NCI-H1092 (cell line): Measurements from ENCODE around the gene CAPG.

Source experiments
- DNase-seq: peaks from one replicate; lab custom pipeline; 2025; lab: John Stamatoyannopoulos, UW

Gene CAPG

DNA sequence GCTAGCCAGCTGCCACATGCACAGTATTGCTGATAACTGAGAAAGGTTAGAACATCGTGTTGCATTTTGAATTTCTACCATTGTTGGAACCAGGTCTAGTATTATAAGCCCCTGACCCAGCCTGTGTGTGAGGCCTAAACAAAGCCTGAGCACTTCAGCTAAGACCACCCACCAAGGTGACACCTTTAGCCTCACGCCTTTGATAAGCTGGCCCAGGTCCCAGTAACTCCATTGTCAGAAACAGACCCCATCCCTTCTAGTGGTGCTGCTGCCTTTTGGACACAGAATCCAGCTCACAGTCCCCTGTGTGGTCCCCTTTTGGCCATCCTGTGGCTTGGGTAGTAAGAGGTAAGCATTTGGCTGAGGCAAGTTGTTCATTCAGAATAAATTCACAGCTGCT, 54.0 kb downstream of the CAPG start:
- DNase-seq = no peak

DNA sequence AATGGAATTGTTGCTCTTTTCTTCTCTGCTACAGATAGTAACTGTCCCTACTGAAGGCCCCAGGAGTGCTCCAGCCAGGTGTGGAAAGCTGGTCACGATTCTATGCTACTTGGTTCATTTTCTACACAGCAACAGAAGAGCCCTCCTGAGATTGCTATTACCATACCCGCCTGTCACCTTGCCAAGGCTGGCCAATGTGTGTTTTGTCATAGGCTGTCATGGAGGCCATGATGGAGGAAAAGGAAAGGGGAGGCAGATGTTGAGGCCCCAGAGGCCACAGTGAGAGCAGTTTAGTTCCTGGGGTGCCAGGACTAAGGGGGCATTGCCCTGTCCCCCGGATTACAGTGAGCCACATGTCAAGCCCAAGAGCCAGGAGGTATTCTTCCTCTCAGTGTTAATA, 54.6 kb downstream of the CAPG start:
- no peak for DNase-seq

DNA sequence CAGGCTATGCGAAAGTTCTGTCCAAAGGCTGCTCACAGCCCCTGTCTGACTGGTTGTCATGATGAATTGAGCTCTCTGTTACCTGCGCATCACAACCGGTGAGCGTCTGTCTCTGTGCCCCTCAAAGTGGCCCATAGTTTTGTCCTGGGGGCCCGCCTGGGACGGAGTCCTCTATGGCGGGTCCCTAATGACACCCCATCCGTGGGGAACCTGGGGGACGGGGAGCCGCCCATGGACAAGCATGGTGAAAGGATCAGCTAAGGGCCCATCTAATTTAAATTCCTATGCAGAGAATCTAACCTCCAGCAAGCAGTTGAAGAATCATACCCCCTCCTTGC, 55.1 kb downstream of the CAPG start:
- no peak for DNase-seq

DNA sequence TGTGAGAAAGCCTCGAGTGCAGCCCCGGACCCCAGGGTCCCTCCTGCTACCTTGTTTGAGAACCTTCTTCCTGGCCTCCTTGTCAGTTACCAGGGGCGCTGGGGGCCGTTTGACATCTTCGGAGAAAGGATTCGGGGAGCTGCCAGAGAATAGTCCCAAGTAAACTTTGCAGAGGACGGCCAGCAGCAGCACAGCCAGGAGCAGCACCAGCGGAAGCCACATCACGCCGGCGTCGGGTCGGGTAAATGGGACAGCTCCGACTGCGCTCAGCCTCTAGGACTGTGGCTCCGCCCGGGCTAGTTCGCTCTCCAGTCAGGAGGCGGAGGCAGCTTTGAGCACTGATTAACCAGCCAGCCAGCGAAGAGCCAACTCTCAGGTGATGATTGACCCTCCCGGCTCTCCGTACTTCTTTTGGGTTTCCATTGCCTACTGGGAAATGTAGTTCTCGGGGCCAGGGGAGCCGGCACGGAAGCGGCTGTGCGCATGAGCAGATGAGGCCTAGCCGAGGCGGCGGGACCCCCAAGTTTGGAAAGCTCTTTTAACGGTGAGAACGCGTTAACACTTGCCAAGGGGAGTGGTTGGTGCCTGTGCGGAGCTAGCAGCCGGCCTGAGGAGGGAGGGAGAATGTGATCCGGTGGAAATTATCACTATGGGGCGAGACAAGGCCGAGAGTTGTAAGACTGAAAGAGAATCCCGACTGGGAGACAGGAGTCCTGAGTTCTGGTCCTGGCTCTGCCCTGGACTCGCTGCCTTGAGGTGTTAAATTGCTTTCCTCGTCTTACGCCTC, 55.7 kb downstream of the CAPG start, which contains the start of the genes ELMOD3 and RETSAT:
Gene ELMOD3 (plus strand): TSS at position 484 of the 787 bp plus-strand sequence. CDS start 2,430 bp downstream, outside the sequence.
Gene RETSAT (minus strand): TSS at position 243 of the 787 bp plus-strand sequence. CDS start 21 bp downstream, at position 222.
- DNase-seq = peak; percentile 95

DNA sequence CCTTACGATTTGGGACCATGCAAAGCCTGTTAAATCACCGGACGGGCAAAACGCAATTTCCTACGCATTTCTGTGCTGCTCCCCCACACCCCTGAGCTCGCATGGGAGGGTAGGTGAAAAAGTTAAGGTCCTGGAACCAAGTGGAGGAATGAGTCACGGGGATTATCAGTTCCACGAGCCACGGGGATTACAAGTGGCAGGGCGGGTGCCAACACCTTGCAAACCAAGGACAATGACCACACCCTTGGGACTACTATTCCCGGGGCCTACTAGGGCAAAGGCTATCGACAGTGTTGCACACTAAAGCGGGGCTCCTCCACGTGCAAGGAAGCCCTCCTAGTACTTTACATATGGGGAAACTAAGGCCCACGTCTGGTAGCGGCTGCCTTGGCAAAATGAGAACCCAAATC, 56.3 kb downstream of the CAPG start:
- DNase-seq = no peak

DNA sequence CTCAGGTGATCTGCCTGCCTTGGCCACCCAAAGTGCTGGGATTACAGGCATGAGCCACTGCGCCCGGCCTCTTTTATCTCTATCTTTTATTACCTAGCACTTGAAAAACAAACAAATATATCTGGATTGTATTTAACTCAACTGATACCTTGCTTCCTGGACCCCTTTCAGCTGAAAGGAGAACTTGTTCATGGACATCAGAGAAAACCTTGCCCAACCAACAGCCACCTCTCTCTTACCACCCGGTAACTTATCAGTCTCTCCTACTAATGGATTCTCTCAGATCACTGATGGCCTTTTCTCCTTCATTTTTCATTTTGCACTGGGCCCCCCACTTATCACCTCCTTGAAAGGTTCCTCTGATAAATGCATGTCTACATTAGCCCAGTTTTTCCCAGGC, 62.6 kb downstream of the CAPG start:
- DNase-seq = no peak
